HCT116 (cell line): ENCODE results near the gene RIMBP2. TPM values are rescaled to one million over a fixed set of nuclear protein-coding genes. Genes with fewer than 3 reads are reported as not detected.

ENCODE experiments used
- ATAC-seq: fragments of 200-7000 bp; cut with Tn5 transposase; 2 replicates; pipeline ENCODE4 v1.9.1; 2020; ENCODE audit warnings: mild to moderate bottlenecking, moderate library complexity
- BruUV-seq: library from RNA; stranded (reverse); fragments of 400-500 nt; replicated peaks from 2 replicates; lab custom pipeline; 2021; lab: Mats Ljungman, UMichigan
- CTCF ChIA-PET: fragments of 300-600 bp; sonication (Branson Sonifier 250); formaldehyde crosslinking; loops from one replicate; lab custom pipeline; 2021; ENCODE audit warnings: antibody characterized with exemption; lab: Charles Lee
- POLR2A ChIA-PET: fragments of 300-600, 350-600 bp; sonication (Branson Sonifier 250); formaldehyde crosslinking; loops from one replicate; lab custom pipeline; 2021; ENCODE audit warnings: antibody characterized with exemption; lab: Charles Lee
- RAD21 ChIA-PET, 2 experiments: fragments of 300-600 bp; sonication (Branson Sonifier 250); formaldehyde crosslinking; loops; one replicate each; lab custom pipeline; 2023; ENCODE audit warnings: low total read pairs in 2 of 2; ENCODE audit not compliant: uncharacterized antibody in 2 of 2, unreplicated experiment in 2 of 2, low non-redundant PET in 1 of 2; lab: Charles Lee
- DNase-seq: peaks from one replicate; pipeline ENCODE4 v3.0.0-alpha.2; 2010; ENCODE audit warnings: low read depth, low spot score
- H2AFZ ChIP-seq: fragments of 200-600 bp; shearing (Covaris generic), sonication (generic); 2 replicates; pipeline ENCODE4 v1.6.1; 2017; ENCODE audit warnings: low read depth, mixed run types, mixed read lengths, antibody characterized with exemption, low read length; ENCODE audit not compliant: poor library complexity, severe bottlenecking
- H3K27ac ChIP-seq: 2 replicates; pipeline ENCODE4 v1.5.1; 2012; ENCODE audit warnings: low read depth, low read length
- H3K27me3 ChIP-seq: fragments of 200-600 bp; sonication (generic); 2 replicates; pipeline ENCODE4 v1.6.1; 2016; ENCODE audit warnings: mixed run types, low read length, mixed read lengths; ENCODE audit not compliant: insufficient read depth
- H3K36me3 ChIP-seq, 2 experiments: fragments of 200-500 bp in 1 of 2; fragments of 200-600 bp in 1 of 2; sonication (Bioruptor generic) in 1 of 2; sonication (generic) in 1 of 2; 2 replicates each; pipeline versions ENCODE4 v1.5.1 to v1.6.1; 2014 to 2016; ENCODE audit warnings: low read length in 2 of 2, inconsistent platforms in 1 of 2, mixed read lengths in 1 of 2, mixed run types in 1 of 2; ENCODE audit not compliant: insufficient read depth in 2 of 2, control insufficient read depth in 1 of 2
- H3K4me1 ChIP-seq, 2 experiments: fragments of 200-600 bp in 1 of 2; sonication (generic) in 1 of 2; 2 replicates each; pipeline versions ENCODE4 v1.5.1 to v1.6.1; 2012 to 2017; ENCODE audit warnings: low read length in 2 of 2, inconsistent platforms in 1 of 2, mild to moderate bottlenecking in 1 of 2, mixed read lengths in 1 of 2, mixed run types in 1 of 2, moderate library complexity in 1 of 2; ENCODE audit not compliant: insufficient read depth in 2 of 2, control insufficient read depth in 1 of 2
- H3K4me2 ChIP-seq: fragments of 200-600 bp; sonication (generic); 2 replicates; pipeline ENCODE4 v1.6.1; 2017; ENCODE audit warnings: mixed run types, low read length, mixed read lengths
- H3K4me3 ChIP-seq, 2 experiments: fragments of 200-600 bp in 1 of 2; sonication (generic) in 1 of 2; replicated peaks in 1 of 2; 2 replicates each; pipeline ENCODE4 v1.5.1; 2011 to 2016; ENCODE audit warnings: low read length in 2 of 2, control low read depth in 1 of 2, low read depth in 1 of 2, mild to moderate bottlenecking in 1 of 2, mixed read lengths in 1 of 2, mixed run types in 1 of 2
- H3K79me2 ChIP-seq: fragments of 200-600 bp; sonication (generic); 2 replicates; pipeline ENCODE4 v1.6.1; 2017; ENCODE audit warnings: mild to moderate bottlenecking, mixed run types, low read length, moderate library complexity, mixed read lengths; ENCODE audit not compliant: insufficient read depth
- H3K9ac ChIP-seq: fragments of 200-600 bp; sonication (generic); 2 replicates; pipeline ENCODE4 v1.6.1; 2016; ENCODE audit warnings: low read length, mixed read lengths
- H3K9me2 ChIP-seq: fragments of 200-600 bp; sonication (generic), shearing (Covaris generic); 2 replicates; pipeline ENCODE4 v1.6.1; 2017; ENCODE audit warnings: mixed run types, mild to moderate bottlenecking, moderate library complexity; ENCODE audit not compliant: insufficient read depth
- H3K9me3 ChIP-seq, 2 experiments: fragments of 200-500 bp in 1 of 2; fragments of 200-600 bp in 1 of 2; sonication (Bioruptor generic) in 1 of 2; sonication (generic) in 1 of 2; 2 replicates each; pipeline ENCODE4 v1.6.1; 2014 to 2017; ENCODE audit warnings: low read length in 2 of 2, mixed read lengths in 2 of 2, inconsistent platforms in 1 of 2, low read depth in 1 of 2, mild to moderate bottlenecking in 1 of 2, mixed run types in 1 of 2, moderate library complexity in 1 of 2; ENCODE audit not compliant: control insufficient read depth in 1 of 2, insufficient read depth in 1 of 2
- H4K20me1 ChIP-seq: fragments of 200-600 bp; sonication (generic), shearing (Covaris generic); 2 replicates; pipeline ENCODE4 v1.6.1; 2017; ENCODE audit warnings: mixed run types, mild to moderate bottlenecking, moderate library complexity; ENCODE audit not compliant: insufficient read depth
- CBX3 ChIP-seq: IDR thresholded peaks from 2 replicates; pipeline ENCODE4 v1.6.1; 2012; ENCODE audit warnings: low read depth
- CEBPB ChIP-seq: IDR thresholded peaks from 2 replicates; pipeline ENCODE4 v1.6.1; 2012; ENCODE audit warnings: low read depth
- CTCF ChIP-seq, 3 experiments: fragments of 200-600 bp in 1 of 3; sonication (generic) in 1 of 3; IDR thresholded peaks in 2 of 3; conservative IDR thresholded peaks in 1 of 3; 2 replicates each; pipeline ENCODE4 v1.5.1; 2012 to 2017; ENCODE audit warnings: low read depth in 2 of 3, low read length in 2 of 3, antibody characterized with exemption in 1 of 3, borderline replicate concordance in 1 of 3, control low read depth in 1 of 3, mild to moderate bottlenecking in 1 of 3, mixed read lengths in 1 of 3, mixed run types in 1 of 3, moderate library complexity in 1 of 3; ENCODE audit not compliant: insufficient read depth in 1 of 3
- EGR1 ChIP-seq: IDR thresholded peaks from 2 replicates; pipeline ENCODE4 v1.6.1; 2012; ENCODE audit warnings: low read depth
- ELF1 ChIP-seq: IDR thresholded peaks from 2 replicates; pipeline ENCODE4 v1.6.1; 2012; ENCODE audit warnings: low read depth, borderline replicate concordance
- EZH2 ChIP-seq: fragments of 200-600 bp; sonication (generic); IDR thresholded peaks from 2 replicates; pipeline ENCODE4 v1.6.1; 2017; ENCODE audit warnings: antibody characterized with exemption, mixed run types
- EZH2phosphoT487 ChIP-seq: fragments of 200-600 bp; IDR thresholded peaks from 2 replicates; pipeline ENCODE4 v1.6.1; 2018; ENCODE audit warnings: antibody characterized with exemption, borderline replicate concordance
- FOSL1 ChIP-seq: IDR thresholded peaks from 2 replicates; pipeline ENCODE4 v1.6.1; 2012; ENCODE audit warnings: low read depth
- MAX ChIP-seq: IDR thresholded peaks from 2 replicates; pipeline ENCODE4 v1.6.1; 2012
- POLR2AphosphoS5 ChIP-seq: IDR thresholded peaks from 2 replicates; pipeline ENCODE4 v1.6.1; 2011; ENCODE audit warnings: mild to moderate bottlenecking, low read depth, low read length, moderate library complexity
- RAD21 ChIP-seq: IDR thresholded peaks from 2 replicates; pipeline ENCODE4 v1.6.1; 2012; ENCODE audit warnings: low read depth, mild to moderate bottlenecking
- REST ChIP-seq: IDR thresholded peaks from 2 replicates; pipeline ENCODE4 v1.6.1; 2012; ENCODE audit warnings: low read depth
- SIN3A ChIP-seq: IDR thresholded peaks from 2 replicates; pipeline ENCODE4 v1.6.1; 2012; ENCODE audit warnings: low read depth
- SRF ChIP-seq: IDR thresholded peaks from 2 replicates; pipeline ENCODE4 v1.6.1; 2012; ENCODE audit warnings: low read depth
- TCF7L2 ChIP-seq: IDR thresholded peaks from 2 replicates; pipeline ENCODE4 v1.7.0; 2011; ENCODE audit warnings: borderline replicate concordance, inconsistent platforms; ENCODE audit not compliant: insufficient read depth, insufficient read length; ENCODE audit errors: extremely low read depth
- YY1 ChIP-seq: IDR thresholded peaks from 2 replicates; pipeline ENCODE4 v1.6.1; 2011; ENCODE audit warnings: low read length, low read depth, moderate library complexity, mild to moderate bottlenecking; ENCODE audit not compliant: insufficient replicate concordance; ENCODE audit errors: extremely low read depth
- ZBTB33 ChIP-seq: IDR thresholded peaks from 2 replicates; pipeline ENCODE4 v1.6.1; 2011; ENCODE audit warnings: mild to moderate bottlenecking, low read length, moderate library complexity; ENCODE audit not compliant: insufficient replicate concordance; ENCODE audit errors: extremely low read depth
- ZFX ChIP-seq: fragments of 450-650 bp; IDR thresholded peaks from 2 replicates; pipeline ENCODE4 v1.6.1; 2017
- ZNF274 ChIP-seq: fragments of 200-500 bp; sonication (Bioruptor generic); IDR thresholded peaks from 2 replicates; pipeline ENCODE4 v1.6.1; 2014; ENCODE audit warnings: mild to moderate bottlenecking, low read depth, low read length, inconsistent platforms
- intact Hi-C: fragments of 100-400 bp; cut with micrococcal nuclease; formaldehyde crosslinking; loops from 2 replicates; pipeline ENCODE4 v1.10.0; 2022
- total RNA-seq: library from RNA; stranded (reverse); gene quantifications from one replicate; pipeline ENCODE4 v1.2.1, GENCODE V29; 2021; ENCODE audit not compliant: unreplicated experiment

Gene RIMBP2
- total RNA-seq, 1 experiment from 2014 or later, result not detected

- Histone ChIP-seq H3K4me2 (no peak overlapping the region), H3K9ac (no peak overlapping the region)
- RAD21 ChIA-PET, result no interaction called here
- TF ChIP-seq SRF (no peak), EGR1 (no peak), CTCF (IDR thresholded peaks at IDR 0.05 in 2 of 3, conservative IDR thresholded peaks at IDR 0.05 in 1 of 3; ENCODE audit: borderline replicate concordance in 1 of 3, insufficient read depth in 1 of 3, low read depth in 2 of 3, low read length in 2 of 3) (no peak), REST (no peak), SIN3A (no peak), CBX3 (no peak), ZFX (no peak), YY1 (no peak), ELF1 (no peak), CEBPB (no peak), FOSL1 (no peak), ZBTB33 (no peak), EZH2phosphoT487 (no peak), MAX (no peak), TCF7L2 (no peak), ZNF274 (no peak), POLR2AphosphoS5 (no peak), EZH2 (no peak), RAD21 (no peak)
- TF ChIP-seq, all 23 proteins: peak for 0
- Histone ChIP-seq H3K9me3 (peaks cover 0 to 6% of the 10 kb centered on the region in 2 experiments; a peak in 1 of 4 replicates), H3K27ac (no peak overlapping the region), H3K79me2 (no peaks in the 10 kb centered on the region), H2AFZ (no peak overlapping the region), H3K36me3 (no peaks in the 10 kb centered on the region), H3K4me3 (no peak overlapping the region), H3K27me3 (no peaks in the 10 kb centered on the region; the same call in 1 of the 2 replicates), H3K4me1 (no peaks in the 10 kb centered on the region), H4K20me1 (no peaks in the 10 kb centered on the region), H3K9me2 (no peaks in the 10 kb centered on the region)
- ChIA-PET POLR2A (no interaction called here), CTCF (interaction anchor here (1.4 kb wide), 1 partner anchor 57 kb away, joined by 4 read pairs; no protein-coding TSS in a partner anchor)
- DNase-seq, result no peak
- ATAC-seq, result no peak
- no TSS peak for BruUV-seq
- intact Hi-C loops, result loop anchor here (5.0 kb wide), 3 partner anchors 370 to 1065 kb away; partner anchors contain the start of gene MMP17
These were observed 46.2 kb upstream of the RIMBP2 start for GRCh38 chr12:130762319-130762675.
